ENCODE data around the gene MAP3K2. TPM values are rescaled to one million over a fixed set of nuclear protein-coding genes. Genes with fewer than 3 reads are reported as not detected.

Gene MAP3K2
- polyA plus RNA-seq, 1 donor from 2014 or later: 37.0 TPM

GRCh38 chr2:127434515-127434914 lies 46.7 kb upstream of the MAP3K2 start:
- TF ChIP-seq EZH2 (IDR thresholded peaks at IDR 0.05; ENCODE audit: borderline replicate concordance, insufficient read depth, low read length, poor library complexity, severe bottlenecking) (no peak), REST (IDR thresholded peaks at IDR 0.05; ENCODE audit: borderline replicate concordance) (no peak), RAD21 (conservative IDR thresholded peaks at IDR 0.05) (no peak)
- no peak overlapping the region for H3K27ac ChIP-seq (ENCODE audit: low read length)
- H3K9ac ChIP-seq (ENCODE audit: low read length): no peak overlapping the region
- no peaks in the 10 kb centered on the region for H4K20me1 ChIP-seq (ENCODE audit: insufficient read depth)
- no peaks in the 10 kb centered on the region for H3K9me2 ChIP-seq (ENCODE audit: insufficient read depth, low read length)
- no peaks in the 10 kb centered on the region for H3K9me3 ChIP-seq (ENCODE audit: low read length)
- no peak overlapping the region for H3K4me3 ChIP-seq (ENCODE audit: low read length)
- no peaks in the 10 kb centered on the region for H3F3A ChIP-seq (ENCODE audit: insufficient read depth, low read length, poor library complexity, severe bottlenecking)
- no peak overlapping the region for H3K4me2 ChIP-seq (ENCODE audit: low read length)
- H3K27me3 ChIP-seq (ENCODE audit: insufficient read depth, low read depth, low read length): no peaks in the 10 kb centered on the region
- no peak overlapping the region for H2AFZ ChIP-seq (ENCODE audit: low read depth, low read length)
- H3K79me2 ChIP-seq (replicated peaks; ENCODE audit: insufficient read depth, low read length): no peaks in the 10 kb centered on the region
- no peaks in the 10 kb centered on the region for H3K36me3 ChIP-seq (ENCODE audit: insufficient read depth, low read length)

GRCh38 chr2:127431408-127432023 lies 43.7 kb upstream of the MAP3K2 start:
- Histone ChIP-seq H3K4me2 (ENCODE audit: low read length) (no peak overlapping the region), H3K27ac (ENCODE audit: low read length) (no peak overlapping the region), H3K79me2 (replicated peaks; ENCODE audit: insufficient read depth, low read length) (no peaks in the 10 kb centered on the region), H3K9me2 (ENCODE audit: insufficient read depth, low read length) (no peaks in the 10 kb centered on the region), H4K20me1 (ENCODE audit: insufficient read depth) (no peaks in the 10 kb centered on the region), H3K4me3 (ENCODE audit: low read length) (no peak overlapping the region), H3K27me3 (ENCODE audit: insufficient read depth, low read depth, low read length) (no peaks in the 10 kb centered on the region), H3K9me3 (ENCODE audit: low read length) (no peaks in the 10 kb centered on the region), H3K9ac (ENCODE audit: low read length) (no peak overlapping the region), H3K36me3 (ENCODE audit: insufficient read depth, low read length) (no peaks in the 10 kb centered on the region), H2AFZ (ENCODE audit: low read depth, low read length) (no peak overlapping the region), H3F3A (ENCODE audit: insufficient read depth, low read length, poor library complexity, severe bottlenecking) (no peaks in the 10 kb centered on the region)
- TF ChIP-seq POLR2AphosphoS5 (IDR thresholded peaks at IDR 0.05): no peak
- no peak for TF ChIP-seq CTCF (IDR thresholded peaks at IDR 0.05; ENCODE audit: poor library complexity, severe bottlenecking)
- TF ChIP-seq REST (IDR thresholded peaks at IDR 0.05; ENCODE audit: borderline replicate concordance): no peak
